ENCODE measurements around the gene RRP15. TPM values are rescaled to one million over a fixed set of nuclear protein-coding genes. Genes with fewer than 3 reads are reported as not detected.
A peak's percentile ranks its signal among the peaks of the same experiment; 100 is the strongest.

Gene RRP15
- total RNA-seq, 1 donor from 2014 or later, result 26.9 TPM

DNA sequence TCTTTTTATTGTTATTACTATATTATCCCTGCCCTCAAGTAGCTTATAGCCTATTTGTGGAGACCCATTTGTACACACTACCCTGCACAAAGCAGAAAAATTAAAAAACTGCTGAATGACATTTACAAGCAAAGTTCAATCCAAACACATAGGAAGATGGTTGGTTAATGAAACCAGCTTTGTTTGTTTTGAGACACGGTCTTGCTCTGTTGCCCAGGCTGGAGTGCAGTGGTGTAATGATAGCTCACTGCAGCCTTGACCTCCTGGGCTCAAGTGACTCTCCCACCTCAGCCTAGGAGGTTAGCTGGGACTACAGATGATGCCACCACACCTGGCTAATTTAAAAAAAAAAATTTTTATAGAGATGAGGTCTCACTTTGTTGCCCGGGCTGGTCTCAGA lies 91.6 kb downstream of the RRP15 start:
- Mint-ChIP-seq H3K27ac (no peak overlapping the region), H3K27me3 (peaks cover 2% of the 10 kb centered on the region), H3K4me1 (peaks cover 19% of the 10 kb centered on the region), H3K36me3 (ENCODE audit: low read depth) (no peaks in the 10 kb centered on the region), H3K9me3 (no peaks in the 10 kb centered on the region), H3K4me3 (no peak overlapping the region)
- ChIA-PET CTCF (interaction anchor here (0.6 to 1.0 kb wide), 2 partner anchors 10 to 25 kb away, joined by 3 read pairs; no protein-coding TSS in a partner anchor), POLR2A (no interaction called here)
- no peak for ATAC-seq (ENCODE audit: low read depth)
- no peak for TF ChIP-seq CTCF (IDR thresholded peaks at IDR 0.05)
- intact Hi-C loops (cut with micrococcal nuclease), result loop anchor here (1.0 kb wide), 2 partner anchors 25 to 29 kb away; no protein-coding TSS in a partner anchor
- DNase-seq, result no peak

DNA sequence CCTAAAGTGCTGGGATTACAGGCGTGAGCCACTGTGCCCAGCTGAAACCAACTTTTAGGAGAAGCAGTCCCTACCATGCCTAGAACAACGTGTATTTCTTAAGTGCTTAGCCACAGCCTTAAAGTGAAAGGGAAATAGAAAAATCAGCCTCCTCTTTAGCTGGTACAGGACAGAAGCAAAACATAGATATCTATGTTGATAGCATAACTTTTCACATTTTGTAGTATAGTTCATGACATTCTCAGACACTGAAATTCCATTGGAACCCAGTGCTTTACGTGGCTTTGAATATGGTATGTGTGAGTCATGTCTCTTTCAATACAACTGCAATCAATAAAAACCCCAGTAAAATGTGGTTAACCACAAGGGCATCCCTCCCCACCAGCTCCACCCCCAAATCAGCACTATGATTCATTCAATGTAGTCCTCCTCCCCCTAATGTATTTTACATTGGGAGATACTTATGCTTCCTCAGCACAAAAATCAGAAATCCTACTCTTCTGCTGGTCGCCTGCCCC lies 92.1 kb downstream of the RRP15 start:
- ChIA-PET CTCF (interaction anchor here (0.6 to 1.0 kb wide), 2 partner anchors 11 to 25 kb away, joined by 3 read pairs; no protein-coding TSS in a partner anchor), POLR2A (no interaction called here)
- no peak overlapping the region for H3K4me3 Mint-ChIP-seq
- H3K36me3 Mint-ChIP-seq (ENCODE audit: low read depth), result no peaks in the 10 kb centered on the region
- TF ChIP-seq CTCF (IDR thresholded peaks at IDR 0.05), result no peak
- H3K27ac Mint-ChIP-seq, result no peak overlapping the region
- H3K9me3 Mint-ChIP-seq, result no peaks in the 10 kb centered on the region
- H3K4me1 Mint-ChIP-seq, result peaks cover 19% of the 10 kb centered on the region
- DNase-seq, result peak; percentile 22
- ATAC-seq (ENCODE audit: low read depth), result peak; percentile 91
- peaks cover 3% of the 10 kb centered on the region for H3K27me3 Mint-ChIP-seq
- intact Hi-C loops (cut with micrococcal nuclease), result loop anchor here (1.0 kb wide), 2 partner anchors 26 to 30 kb away; no protein-coding TSS in a partner anchor

GRCh38 chr1:218380125-218380977 lies 95.3 kb downstream of the RRP15 start:
- POLR2A ChIA-PET, result no interaction called here
- H3K36me3 Mint-ChIP-seq (ENCODE audit: low read depth), result no peaks in the 10 kb centered on the region

GRCh38 chr1:218382261-218382660 lies 97.2 kb downstream of the RRP15 start:
- CTCF ChIA-PET, result no interaction called here
- no peak for ATAC-seq (ENCODE audit: low read depth)
- peaks cover 12% of the 10 kb centered on the region for H3K27me3 Mint-ChIP-seq
- peaks cover 5% of the 10 kb centered on the region for H3K4me1 Mint-ChIP-seq
- TF ChIP-seq CTCF (IDR thresholded peaks at IDR 0.05), result no peak
- no peak overlapping the region for H3K27ac Mint-ChIP-seq
- intact Hi-C loops (cut with micrococcal nuclease), result no loop called here
- H3K36me3 Mint-ChIP-seq (ENCODE audit: low read depth), result no peaks in the 10 kb centered on the region
- H3K9me3 Mint-ChIP-seq, result no peaks in the 10 kb centered on the region
- no peak overlapping the region for H3K4me3 Mint-ChIP-seq
- no peak for DNase-seq
- POLR2A ChIA-PET, result no interaction called here

More at GRCh38 chr1:218380125-218380977, 95.3 kb downstream of the RRP15 start:
- Mint-ChIP-seq H3K27ac (no peak overlapping the region), H3K27me3 (peaks cover 12% of the 10 kb centered on the region), H3K4me1 (peaks cover 12% of the 10 kb centered on the region), H3K9me3 (no peaks in the 10 kb centered on the region), H3K4me3 (no peak overlapping the region)
- no peak for TF ChIP-seq CTCF (IDR thresholded peaks at IDR 0.05)
- ATAC-seq (ENCODE audit: low read depth), result no peak
- DNase-seq, result no peak
- CTCF ChIA-PET, result no interaction called here
- intact Hi-C loops (cut with micrococcal nuclease), result no loop called here

DNA sequence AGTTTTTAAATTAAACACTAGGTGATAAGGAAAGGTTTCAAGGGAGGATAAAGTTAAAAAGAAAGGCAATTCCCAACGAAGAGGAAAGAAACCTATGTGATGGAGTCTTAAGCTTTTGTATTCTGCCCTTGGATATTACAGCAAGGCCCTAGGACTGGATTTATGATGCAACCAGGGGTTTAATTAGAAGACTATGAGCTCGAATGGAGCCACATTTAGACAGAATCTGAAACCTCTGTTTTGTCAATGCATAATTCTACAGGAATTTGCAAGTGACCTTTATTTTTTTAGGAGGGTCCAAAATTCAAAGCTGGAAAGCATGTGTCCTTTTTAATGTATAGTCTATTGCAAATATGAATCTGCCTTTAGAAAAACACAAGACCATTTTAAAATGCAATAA lies 98.0 kb downstream of the RRP15 start:
- POLR2A ChIA-PET, result no interaction called here
- CTCF ChIA-PET, result no interaction called here
- no peak overlapping the region for H3K27ac Mint-ChIP-seq

More for the DNA sequence above, 98.0 kb downstream of the RRP15 start:
- no peak for TF ChIP-seq CTCF (IDR thresholded peaks at IDR 0.05)
- intact Hi-C loops (cut with micrococcal nuclease), result no loop called here
- H3K9me3 Mint-ChIP-seq, result no peaks in the 10 kb centered on the region
- DNase-seq, result no peak
- H3K36me3 Mint-ChIP-seq (ENCODE audit: low read depth), result no peaks in the 10 kb centered on the region
- ATAC-seq (ENCODE audit: low read depth), result no peak
- H3K4me3 Mint-ChIP-seq, result no peak overlapping the region
- peaks cover 12% of the 10 kb centered on the region for H3K27me3 Mint-ChIP-seq
- H3K4me1 Mint-ChIP-seq, result no peaks in the 10 kb centered on the region
